Measurements from ENCODE around the gene CCDC85A. TPM values are rescaled to one million over a fixed set of nuclear protein-coding genes. Genes with fewer than 3 reads are reported as not detected.

The CCDC85A gene
- total RNA-seq, 4 donors from 2014 or later: 9.0 to 28.4 (median 9.8) TPM

DNA sequence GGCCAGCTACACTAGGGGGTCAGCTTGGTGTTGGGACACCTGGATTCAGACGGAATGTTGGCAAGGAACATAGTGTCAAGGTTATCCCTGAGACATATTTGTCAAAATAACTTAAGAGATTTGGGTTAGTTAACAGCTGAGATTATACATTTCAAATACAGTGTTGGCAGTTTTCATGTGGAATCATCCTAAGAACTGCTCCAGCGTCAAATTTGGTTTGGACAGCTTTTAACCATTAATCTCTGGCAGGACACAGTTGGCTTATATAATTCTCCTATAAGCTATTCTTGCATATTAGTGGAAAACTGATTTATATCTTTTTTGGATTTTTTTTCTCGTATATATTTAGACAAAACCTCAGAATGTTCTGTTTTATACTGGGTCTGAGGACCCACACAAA lies 132.2 kb downstream of the CCDC85A start:
- TF ChIP-seq, protein P1, sequence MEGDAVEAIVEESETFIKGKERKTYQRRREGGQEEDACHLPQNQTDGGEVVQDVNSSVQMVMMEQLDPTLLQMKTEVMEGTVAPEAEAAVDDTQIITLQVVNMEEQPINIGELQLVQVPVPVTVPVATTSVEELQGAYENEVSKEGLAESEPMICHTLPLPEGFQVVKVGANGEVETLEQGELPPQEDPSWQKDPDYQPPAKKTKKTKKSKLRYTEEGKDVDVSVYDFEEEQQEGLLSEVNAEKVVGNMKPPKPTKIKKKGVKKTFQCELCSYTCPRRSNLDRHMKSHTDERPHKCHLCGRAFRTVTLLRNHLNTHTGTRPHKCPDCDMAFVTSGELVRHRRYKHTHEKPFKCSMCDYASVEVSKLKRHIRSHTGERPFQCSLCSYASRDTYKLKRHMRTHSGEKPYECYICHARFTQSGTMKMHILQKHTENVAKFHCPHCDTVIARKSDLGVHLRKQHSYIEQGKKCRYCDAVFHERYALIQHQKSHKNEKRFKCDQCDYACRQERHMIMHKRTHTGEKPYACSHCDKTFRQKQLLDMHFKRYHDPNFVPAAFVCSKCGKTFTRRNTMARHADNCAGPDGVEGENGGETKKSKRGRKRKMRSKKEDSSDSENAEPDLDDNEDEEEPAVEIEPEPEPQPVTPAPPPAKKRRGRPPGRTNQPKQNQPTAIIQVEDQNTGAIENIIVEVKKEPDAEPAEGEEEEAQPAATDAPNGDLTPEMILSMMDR (IDR thresholded peaks at IDR 0.05; ENCODE audit: low read depth): no peak

DNA sequence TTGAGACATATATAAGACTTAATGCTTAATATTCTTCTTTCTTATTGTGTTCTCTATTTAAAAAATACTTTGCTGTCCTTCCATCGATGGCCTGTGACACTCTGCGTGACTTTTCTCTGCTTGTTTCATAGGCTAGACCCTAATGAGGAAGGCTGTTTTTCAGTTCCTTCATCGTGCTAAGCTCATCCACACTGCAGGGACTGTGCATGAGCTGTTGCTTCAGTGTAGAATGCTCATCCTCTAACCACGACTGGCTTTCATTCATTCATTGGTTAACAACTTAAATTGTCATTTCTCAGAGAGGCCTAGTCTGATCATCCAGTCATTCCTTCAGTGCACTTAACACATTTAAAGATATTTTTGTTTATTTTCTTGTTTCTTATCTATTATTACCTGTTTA lies 134.4 kb downstream of the CCDC85A start:
- TF ChIP-seq, protein P1 (IDR thresholded peaks at IDR 0.05; ENCODE audit: low read depth): no peak

- TF ChIP-seq, protein P1 (IDR thresholded peaks at IDR 0.05; ENCODE audit: low read depth): no peak
Observed at GRCh38 chr2:56325661-56326345, 142.0 kb downstream of the CCDC85A start.

GRCh38 chr2:56326346-56326741 lies 142.6 kb downstream of the CCDC85A start:
- TF ChIP-seq, protein P1 (IDR thresholded peaks at IDR 0.05; ENCODE audit: low read depth): no peak

DNA sequence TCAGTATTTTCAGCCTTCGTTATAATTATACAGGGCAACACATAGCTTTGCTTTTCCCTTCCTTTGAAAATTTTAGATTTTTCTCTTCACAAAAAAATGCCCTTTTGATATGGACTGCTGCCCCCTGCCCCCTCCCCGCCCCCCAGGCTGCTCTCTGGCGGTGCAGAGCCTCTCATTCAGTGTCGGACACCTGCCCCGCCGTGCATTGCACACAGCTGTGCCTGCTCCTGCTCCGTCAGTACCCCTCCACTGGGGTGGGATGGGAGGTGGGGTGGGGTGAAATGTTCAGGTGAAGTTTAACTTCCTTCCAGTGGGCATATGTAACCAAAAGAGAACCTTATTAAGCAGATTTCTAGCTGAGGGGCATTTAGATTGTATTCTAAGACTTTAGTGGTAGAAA lies 148.0 kb downstream of the CCDC85A start:
- TF ChIP-seq, protein P1 (IDR thresholded peaks at IDR 0.05; ENCODE audit: low read depth): no peak

GRCh38 chr2:56333812-56334485 lies 150.2 kb downstream of the CCDC85A start:
- TF ChIP-seq, protein P1 (IDR thresholded peaks at IDR 0.05; ENCODE audit: low read depth): no peak

DNA sequence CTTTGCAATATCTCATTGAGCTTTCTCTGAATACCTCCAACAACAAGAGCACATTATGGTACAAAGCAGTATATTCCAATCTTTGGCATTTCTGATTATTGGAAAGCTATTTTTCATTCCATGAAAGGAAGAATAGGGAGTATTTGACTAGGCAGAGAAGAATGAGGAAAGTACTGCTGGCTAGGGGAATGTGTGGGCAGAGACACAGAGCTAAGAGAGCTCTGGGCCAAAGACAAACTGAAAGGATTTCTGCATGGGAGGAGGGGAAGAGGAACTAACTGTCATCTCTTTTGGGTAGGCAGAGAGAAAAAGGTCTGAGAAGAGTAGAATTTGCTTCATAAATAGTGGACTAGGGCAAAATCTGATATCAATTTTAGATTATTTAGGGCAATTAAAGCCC lies 150.8 kb downstream of the CCDC85A start:
- TF ChIP-seq, protein P1 (IDR thresholded peaks at IDR 0.05; ENCODE audit: low read depth): no peak
